Suppressor macrophage treated with lipopolysaccharide for 4 hours (primary cell): ENCODE data around the gene PLK1.

Source experiments
- DNase-seq: peaks from one replicate; pipeline ENCODE4 v3.0.0-alpha.2; 2020

The PLK1 gene

DNA sequence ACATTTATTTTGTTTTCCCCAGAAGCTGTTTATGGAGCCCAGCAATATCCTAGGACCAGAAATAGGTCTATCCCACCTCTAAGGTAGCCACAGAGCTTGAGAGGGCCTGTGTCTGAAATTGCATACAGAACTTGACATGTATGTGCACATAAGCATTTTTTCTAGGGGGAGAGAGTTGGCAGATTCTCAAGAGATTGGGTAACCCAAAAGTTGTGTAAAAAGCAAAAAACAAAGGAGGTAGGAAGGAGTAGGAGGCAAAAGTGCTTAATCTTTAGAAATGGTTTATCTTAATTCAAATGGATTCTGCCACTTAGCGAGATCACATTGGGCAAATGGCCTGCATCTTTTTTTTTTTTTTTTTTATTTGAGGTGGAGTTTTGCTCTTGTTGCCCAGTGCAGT lies 3.5 kb downstream of the PLK1 start:
- DNase-seq, result peak; percentile 13

DNA sequence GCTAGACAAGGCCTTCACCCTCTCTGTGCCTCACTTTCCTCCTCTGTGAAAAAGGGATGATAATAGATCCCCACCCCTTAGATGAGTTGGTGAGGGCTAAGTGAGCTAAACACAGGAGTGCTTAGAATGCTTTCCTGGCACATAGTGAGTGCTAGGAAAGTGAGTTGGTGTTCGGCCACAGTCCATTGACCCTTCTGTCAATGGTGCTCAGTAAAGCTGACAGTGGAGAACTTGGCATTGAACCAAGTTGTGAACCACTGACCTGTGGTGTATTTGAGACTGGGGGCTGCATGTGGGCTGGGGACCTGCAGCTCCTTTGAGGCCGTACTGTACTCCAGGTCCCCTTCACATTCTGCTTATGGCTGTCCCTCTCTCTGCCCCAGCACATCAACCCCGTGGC lies 4.8 kb downstream of the PLK1 start:
- DNase-seq, result no peak

DNA sequence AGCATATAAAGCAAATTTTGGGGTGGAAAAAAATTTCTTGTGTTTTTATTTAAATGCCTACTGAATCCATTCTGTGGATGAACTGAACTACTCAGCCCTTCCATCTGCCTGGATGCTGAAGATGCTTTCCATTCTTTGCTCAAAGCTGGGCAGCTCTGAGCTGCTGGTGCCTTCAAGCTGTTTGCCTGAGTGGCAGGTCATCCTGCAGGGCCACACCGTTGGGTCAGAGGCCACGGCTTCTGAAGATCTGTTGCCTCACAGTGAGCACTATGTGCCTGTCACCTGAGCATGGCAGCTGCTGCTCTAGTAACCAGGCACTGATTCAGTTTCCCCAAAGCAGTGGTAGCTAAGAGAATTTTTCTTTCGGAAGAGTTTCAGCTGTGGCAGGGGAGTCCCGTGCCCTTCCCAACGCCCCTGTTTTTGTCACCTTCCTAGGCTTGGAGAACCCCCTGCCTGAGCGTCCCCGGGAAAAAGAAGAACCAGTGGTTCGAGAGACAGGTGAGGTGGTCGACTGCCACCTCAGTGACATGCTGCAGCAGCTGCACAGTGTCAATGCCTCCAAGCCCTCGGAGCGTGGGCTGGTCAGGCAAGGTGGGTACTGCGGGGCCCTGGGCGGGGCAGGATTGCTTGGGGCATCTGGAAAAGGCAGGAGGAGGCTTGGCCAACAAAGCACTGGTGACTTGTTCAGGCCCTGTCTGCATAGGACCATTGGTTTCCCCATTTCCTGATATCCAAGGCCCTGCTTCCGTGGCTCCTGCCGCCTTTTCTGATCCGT lies 8.5 kb downstream of the PLK1 start:
- DNase-seq, result no peak

DNA sequence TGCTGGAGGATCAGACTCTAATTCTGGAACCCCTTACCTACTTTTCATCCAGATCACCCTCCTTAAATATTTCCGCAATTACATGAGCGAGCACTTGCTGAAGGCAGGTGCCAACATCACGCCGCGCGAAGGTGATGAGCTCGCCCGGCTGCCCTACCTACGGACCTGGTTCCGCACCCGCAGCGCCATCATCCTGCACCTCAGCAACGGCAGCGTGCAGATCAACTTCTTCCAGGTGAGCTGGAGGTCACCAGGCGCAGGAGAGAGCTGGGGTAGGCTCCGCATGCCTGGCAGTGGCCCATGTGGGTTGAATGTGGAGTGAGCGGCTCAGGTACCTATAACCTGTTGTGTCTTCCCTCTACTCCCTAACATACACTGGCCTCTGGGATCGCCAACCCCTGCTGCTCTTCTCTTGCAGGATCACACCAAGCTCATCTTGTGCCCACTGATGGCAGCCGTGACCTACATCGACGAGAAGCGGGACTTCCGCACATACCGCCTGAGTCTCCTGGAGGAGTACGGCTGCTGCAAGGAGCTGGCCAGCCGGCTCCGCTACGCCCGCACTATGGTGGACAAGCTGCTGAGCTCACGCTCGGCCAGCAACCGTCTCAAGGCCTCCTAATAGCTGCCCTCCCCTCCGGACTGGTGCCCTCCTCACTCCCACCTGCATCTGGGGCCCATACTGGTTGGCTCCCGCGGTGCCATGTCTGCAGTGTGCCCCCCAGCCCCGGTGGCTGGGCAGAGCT lies 10.9 kb downstream of the PLK1 start:
- no peak for DNase-seq

DNA sequence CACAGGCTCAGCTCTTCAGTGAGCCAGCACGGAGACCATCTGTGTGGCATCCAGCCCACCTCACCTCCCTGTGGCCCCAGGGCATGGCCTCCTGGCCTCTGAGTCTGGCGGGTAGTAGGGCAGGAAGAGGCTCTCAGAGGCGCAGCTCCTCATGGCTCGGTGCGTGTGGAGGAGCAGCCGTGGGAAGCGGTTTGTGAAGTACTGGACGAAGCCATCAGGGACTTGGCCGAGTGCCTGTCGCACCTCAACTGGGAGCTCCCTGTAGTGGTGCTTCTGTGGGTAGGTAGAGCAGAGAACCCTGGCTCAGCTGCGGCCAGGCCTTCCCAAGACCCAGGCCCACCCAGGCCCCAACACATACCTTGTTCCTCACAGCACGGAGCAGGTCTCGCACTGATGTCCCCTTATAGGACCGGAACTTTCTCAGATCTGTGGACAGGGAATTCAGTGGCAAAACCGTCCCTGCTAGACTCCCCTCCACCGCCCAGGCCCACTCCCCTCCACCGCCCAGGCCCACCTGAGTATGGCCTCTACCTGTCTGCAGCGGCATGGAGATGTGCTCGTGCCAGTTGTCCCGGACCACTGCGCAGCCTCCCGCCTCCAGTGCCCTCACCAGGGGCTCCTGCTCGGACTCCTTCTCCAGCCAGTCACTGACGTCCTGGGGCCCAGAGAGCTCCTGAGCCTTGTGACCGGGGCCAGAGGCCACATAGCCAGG lies 12.2 kb downstream of the PLK1 start:
- no peak for DNase-seq

DNA sequence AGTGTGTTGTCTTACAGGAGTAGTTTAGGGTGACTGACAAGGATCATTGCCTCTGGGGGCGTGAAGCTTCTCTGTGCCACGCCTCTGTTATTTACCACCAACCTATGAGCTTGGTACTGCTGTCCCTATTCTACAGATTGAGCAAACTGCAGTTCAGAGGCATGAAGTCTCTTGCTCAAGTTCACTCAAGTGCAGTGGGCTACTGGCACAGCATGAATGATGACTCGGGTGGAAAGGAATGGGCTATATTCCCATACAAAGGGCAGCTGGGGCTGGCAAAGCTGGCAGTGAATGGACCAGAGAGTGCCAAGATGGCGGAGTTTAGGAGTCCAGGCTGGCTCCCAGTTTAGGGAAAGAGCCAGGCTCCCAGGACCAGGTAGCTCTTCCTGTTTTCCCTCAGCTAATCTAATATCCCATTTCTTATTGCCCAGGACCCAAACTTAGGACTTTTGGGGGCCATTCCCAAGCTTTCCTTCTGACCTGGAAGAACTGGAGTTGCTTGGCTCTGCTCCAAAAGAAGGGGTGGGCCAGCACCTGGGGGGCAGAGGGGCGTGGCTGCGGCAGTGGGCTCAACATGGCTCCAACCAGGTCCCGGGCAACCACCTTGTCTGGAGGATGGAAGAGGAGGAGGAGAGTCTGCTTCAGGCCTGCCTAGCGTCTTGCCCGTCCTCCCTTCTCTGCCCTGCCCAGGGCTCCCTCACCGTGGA lies 12.9 kb downstream of the PLK1 start:
- no peak for DNase-seq

DNA sequence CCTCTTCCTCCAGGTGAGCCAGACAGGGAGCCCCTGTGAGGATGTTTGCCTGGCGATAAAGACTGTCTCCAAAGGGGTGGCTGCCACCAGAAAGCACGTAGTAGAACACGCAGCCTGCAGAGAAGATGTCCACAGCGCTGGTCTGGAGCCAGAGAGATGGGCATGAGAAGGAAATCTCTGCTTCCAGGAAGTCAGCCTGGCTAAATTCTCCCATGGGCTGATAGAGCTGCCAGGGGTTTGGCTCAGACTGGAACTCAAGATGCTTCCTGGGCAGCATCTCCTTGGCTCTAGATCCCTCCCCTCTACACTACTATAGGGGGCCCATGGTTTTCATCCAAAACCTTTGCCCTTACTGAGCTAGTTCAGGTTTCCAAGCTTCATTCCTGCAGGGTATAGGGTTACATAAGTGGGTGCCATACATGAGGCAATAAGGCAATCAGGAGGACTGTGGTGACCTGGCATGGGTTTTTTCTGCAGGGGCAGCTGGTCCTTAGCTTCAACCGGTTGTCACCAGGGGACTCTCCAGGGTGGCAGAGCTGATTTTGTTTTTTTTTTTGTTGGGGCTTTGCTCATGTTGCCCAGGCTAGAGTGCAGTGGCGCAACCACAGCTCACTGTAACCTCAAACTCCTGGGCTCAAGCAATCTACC lies 13.6 kb downstream of the PLK1 start:
- DNase-seq, result no peak

DNA sequence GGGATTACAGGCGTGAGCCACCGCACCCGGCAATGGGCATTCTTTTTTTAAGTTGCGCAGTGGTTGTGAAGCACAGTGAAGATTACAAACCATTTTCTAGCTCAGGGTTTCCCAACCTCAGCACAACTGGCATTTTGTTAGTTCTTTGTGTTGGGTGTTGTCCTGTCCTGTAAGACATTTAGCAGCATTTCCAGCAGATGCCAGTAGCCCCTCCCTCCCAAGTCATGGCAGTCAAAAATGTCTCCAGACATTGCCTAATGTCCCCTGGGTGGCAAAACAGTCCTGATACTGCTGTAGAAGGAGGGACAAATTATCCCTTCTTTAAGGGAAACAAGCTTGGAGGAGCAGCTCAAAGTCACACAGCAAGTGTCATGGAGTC lies 15.6 kb downstream of the PLK1 start:
- DNase-seq, result no peak

DNA sequence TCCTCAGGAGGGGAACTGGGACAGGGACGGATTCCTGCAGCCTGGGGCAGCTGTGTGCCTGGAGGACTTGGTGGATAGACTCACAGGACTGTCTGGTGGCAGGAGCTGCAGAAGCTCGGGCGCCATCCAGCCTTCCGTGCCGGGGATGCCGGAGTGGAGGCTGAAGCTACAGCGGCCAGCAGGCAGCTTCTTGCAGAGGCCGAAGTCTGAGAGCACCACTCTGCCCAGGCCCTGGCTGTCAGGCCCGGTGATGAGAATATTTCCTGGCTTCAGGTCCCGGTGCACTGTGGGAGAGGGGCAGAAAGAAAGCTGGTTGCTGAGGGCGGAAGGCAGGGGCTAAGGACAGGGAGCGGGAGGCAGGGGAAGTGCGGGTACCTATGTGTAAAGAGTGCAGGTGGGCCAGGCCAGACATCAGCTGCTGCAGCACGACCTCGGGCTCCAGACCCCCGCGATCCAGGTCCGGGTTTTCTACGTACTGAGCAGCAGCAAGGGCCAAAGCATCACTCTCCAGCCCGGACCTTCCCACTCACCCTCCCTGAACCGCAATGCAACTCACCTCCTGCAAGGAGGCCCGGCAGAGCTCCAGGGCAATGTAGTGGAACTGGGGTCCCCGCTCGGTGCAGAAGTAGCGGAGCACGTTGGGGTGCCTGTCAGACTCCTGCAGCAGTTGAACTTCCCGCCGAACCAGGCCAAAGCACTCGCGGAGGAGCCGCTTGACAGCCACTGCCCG lies 16.1 kb downstream of the PLK1 start:
- no peak for DNase-seq

DNA sequence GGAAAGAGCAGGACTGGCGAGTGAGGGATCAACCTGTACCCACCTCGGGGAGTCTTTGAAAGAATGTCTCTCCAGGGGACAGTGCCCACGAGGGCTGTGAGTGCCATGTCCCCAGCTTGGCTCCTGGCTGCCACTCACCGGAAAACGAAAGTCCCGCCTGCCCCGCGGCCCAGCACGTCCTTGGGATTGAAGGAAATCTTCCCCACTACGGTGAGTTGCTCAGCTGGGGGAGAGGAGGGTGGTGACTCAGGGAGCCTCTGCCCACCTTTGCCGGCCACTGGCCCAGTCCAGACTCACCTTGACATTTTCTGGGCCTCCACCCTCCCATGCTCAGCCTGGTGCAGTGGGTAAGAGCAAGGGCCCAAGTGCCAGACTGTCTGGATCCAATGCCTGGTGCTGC lies 17.1 kb downstream of the PLK1 start:
- no peak for DNase-seq

DNA sequence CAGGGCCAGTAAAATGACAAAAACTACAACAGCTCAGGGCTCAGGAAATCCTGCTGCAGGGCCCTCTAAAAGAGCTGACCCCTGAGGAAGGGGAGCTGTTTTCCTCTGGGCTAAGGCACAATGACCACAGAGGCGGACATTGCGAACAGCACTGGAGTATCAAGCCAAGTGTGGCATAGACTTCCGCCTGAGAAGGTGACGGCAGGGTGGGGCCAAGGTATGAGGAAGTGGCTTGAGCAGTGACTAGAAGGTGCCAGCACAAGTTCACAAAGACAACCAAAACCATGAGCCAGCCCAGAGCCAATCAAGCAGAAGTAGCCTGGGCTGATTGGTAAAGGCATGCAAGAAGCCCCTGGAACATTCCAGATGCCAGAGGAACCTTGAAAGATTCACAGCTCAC lies 20.4 kb downstream of the PLK1 start:
- DNase-seq, result no peak

DNA sequence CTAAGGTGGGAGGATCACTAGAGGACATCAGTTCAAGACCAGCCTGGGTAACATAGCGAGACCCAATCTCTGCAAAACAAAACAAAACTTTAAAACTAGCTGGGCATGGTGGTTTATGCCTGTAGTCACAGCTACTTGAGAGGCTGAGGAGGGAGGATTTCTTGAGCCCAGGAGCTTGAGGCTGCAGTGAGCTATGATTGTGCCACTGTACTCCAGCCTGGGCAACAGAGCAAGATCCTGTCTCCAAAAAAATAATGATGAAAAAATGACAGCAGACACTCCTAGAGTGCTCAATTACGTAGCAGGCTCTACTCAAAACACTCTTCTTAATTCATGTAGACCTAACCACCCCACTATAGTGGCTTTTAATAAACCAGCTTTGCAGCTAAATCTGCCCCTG lies 21.4 kb downstream of the PLK1 start:
- DNase-seq, result no peak

DNA sequence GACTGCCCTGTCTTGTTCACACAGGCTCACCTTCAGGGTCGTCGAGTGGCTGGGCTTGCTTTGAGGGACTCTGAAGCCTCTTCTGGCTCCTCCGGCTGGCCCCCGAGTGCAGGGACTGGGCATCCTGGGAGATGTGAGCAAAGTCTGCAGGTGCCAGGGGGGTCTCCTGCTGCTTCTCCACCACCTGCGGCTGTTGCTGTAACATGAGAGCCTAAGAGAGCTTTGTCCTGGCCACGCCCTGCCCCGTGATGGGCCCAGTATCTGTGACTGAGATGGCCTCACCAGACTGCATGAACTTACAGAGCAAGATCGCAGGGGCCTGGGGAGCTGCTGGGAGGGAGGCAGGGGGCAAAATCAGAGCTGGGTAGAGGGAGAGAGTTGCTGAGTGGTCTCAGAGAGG lies 21.8 kb downstream of the PLK1 start:
- DNase-seq, result no peak

DNA sequence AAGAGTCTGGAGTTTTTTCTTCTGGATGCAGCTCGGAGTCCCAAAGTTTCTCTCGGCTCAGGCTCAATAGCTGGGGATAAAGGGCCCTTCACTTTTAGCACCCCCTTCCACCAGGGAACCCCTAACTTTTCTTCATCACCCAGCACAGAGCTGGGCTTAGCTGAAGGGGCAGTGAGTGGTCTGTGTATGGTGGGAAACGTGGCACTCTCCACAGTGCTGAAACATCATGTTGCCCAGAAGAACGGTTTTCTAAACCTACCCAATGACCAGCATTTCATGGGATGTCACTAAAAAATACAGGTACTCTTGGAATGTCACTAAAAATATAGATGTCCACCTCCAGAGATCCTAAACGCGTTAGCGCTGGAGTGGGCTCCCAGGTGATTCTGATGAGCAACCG lies 22.4 kb downstream of the PLK1 start:
- DNase-seq, result no peak

DNA sequence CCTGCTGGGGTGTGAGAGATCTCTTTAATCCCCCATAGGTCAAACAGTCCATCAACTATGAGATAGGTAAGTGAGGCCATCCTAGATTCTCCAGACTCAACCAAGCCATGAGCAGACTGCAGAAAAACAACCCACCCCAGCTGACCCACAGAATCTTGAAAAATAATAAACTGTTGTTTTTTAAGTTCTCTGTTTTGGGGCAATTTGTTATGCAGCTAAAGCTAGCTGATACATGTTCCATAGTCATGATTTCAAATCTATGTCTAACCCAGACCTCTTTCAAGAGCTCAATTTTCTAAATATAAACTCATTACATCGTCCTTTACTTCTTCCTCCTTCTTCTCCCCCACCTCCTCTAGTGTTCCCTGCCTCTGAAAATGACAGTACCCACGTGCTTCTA lies 24.3 kb downstream of the PLK1 start:
- DNase-seq, result no peak

DNA sequence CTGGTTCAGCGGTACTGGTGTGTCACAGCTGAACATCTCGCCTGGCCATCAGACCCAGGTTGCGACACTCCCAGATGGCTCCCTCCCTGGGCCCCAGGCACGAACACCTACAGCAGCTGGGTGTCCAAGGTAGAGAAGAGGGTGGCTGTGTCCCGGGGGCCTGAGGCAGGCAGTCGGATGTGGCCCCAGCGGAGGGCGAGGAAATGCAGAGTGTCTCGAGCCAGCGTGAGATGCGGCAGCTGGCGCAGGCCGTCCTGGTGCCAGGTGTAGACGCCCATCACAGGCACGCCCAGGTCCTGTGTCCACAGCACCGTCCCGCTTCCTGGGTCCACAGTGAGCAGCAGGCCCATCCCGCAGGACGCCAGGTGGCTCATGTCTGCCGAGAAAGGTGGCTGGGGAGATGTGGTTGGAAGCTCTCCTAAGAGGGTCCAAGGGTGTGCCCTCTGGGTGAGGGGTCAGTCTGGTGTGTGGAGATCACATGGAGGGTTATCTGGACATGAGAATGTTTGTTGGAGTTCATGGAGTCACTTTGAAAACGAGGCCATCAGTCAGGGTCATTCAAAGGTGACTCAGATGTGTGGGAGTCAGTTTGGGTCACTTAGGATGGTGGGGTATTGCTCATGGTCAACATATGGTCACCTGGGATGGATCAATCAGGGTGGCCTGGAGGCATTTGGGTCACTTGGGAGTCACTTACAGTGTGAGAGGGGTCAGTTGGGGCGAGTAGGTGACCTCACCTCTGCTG lies 26.3 kb downstream of the PLK1 start:
- DNase-seq, result no peak

DNA sequence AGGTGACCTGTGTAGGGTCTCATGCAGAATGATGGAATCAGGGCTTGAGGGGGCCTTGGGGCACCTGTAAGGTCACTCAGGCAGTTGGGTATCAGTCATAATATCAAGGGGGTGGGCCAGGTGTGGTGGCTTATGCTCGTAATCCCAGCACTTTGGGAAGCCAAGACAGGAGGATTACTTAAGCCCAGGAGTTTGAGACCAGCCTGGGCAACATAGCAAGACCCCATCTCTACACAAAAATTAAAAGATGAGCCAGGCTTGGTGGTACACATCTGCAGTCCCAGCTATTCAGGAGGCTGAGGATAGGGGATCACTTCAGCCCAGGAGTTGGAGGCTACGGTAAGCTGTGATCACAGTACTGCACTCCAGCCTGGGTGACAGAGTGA lies 26.8 kb downstream of the PLK1 start:
- no peak for DNase-seq

DNA sequence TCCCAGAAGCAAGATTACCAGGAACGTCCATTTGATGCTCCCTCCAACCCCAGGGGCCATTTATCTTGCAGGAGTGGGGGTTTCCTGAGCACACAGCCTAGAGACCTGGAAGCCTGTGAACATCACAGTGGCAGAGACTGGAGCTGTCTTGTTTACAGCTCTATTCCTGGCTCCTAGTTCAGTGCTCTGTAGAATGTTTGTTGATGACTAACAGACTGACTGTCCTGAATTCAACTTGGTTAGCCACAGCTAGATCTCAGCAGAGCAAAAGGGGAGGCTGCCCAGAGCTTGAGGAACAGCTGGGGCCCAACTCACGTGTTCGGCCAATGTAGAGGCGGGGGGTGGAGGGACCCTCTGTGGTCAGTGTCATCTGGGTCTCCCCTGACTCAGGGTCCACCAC lies 27.8 kb downstream of the PLK1 start:
- no peak for DNase-seq

DNA sequence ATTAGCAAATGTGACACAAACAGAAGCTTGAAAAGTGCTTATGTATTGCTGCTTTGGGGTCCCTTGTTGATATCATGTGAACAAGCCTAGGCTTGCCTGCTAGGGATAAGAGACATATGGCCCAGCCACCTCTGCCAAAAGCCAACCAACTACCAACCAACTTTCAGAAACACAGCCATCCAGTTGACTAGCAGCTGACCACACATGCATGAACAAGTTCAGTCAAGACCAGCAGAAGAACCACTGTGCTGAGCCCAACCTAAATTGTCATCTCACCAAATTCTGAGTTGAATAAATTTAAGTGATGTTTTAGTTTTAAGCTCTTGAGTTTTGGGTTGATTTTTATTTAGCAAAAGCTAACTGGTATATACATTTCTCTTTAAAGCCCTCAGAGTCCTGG lies 30.8 kb downstream of the PLK1 start:
- DNase-seq, result no peak

DNA sequence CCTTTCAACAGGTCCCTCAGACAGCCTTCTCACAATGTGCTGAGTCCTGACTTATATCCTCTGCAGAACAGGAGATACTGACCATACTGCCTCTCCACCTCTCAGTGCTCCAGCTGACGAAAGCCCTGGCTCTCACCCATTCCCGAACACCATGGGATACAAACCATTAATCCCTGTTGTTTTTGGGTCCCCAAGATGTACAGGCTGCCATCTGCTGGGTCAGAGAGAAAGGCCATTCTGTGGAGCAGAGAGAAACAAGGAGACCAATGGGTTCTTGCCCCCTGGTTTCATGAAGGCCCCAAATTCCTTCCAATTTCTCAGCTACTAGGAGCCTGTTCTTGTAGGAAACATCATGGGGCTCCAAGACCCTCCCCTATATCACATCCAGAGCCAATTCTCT lies 31.3 kb downstream of the PLK1 start:
- DNase-seq, result no peak

DNA sequence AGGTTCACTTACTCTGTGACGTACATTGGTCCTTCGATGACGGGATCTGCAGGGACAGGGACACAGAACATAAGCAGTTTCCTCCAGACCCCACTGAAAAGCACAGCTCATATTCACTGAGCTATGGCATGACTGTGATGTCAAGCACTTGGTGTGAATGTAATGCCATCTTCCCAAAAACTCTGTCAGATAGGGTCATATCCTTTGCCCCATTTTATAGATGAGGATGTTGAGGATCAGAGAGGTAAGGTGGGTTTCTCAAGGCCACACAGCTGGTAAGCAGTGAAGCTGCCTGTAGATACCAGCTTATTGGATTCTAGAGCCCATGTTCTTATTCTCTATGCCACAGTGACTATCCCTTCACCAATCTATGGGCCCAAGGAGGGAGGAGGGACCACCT lies 31.8 kb downstream of the PLK1 start:
- no peak for DNase-seq

DNA sequence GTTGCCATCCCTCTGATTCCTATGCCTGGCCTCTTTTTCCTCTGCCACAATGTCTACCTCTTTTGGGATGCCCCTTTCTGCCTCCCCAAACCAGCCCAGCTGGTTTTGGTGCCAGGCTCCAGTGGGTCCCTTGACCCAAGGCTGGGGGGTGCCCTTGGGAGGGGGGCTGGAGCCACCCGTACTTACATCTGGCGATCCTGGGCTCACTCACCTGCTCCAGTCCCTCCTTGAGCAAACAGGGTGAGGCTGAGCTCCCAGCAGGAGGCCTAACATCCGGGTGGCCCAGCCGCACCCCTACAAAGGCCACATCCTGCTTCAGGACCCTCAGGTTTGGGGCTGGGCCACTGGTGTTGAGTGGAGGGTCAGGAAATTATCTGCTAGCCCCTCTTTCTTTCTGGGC lies 33.1 kb downstream of the PLK1 start:
- DNase-seq, result no peak
